ENCODE data around the gene SLC39A11. TPM values are rescaled to one million over a fixed set of nuclear protein-coding genes. Genes with fewer than 3 reads are reported as not detected.

The SLC39A11 gene
- total RNA-seq, 1 donor from 2014 or later = 5.5 TPM

- no peaks in the 10 kb centered on the region for H3K9me3 Mint-ChIP-seq
- TF ChIP-seq CTCF (IDR thresholded peaks at IDR 0.05) (no peak), EZH2 (IDR thresholded peaks at IDR 0.05) (no peak), EZH2phosphoT487 (IDR thresholded peaks at IDR 0.05) (no peak)
- H3K4me3 Mint-ChIP-seq = no peak overlapping the region
Observed at GRCh38 chr17:72887322-72887721, 205.2 kb downstream of the SLC39A11 start.

GRCh38 chr17:72886622-72887021 is 205.9 kb downstream of the SLC39A11 start:
- H3K79me2 ChIP-seq (ENCODE audit: low read depth) = no peaks in the 10 kb centered on the region
- Mint-ChIP-seq H3K36me3 (peaks cover 4% of the 10 kb centered on the region), H3K4me3 (no peak overlapping the region), H3K27me3 (ENCODE audit: insufficient read depth, low read depth) (peaks cover 2% of the 10 kb centered on the region), H3K4me1 (peaks cover 5% of the 10 kb centered on the region), H3K27ac (no peak overlapping the region), H3K9me3 (no peaks in the 10 kb centered on the region)
- H3K36me3 ChIP-seq = no peaks in the 10 kb centered on the region
- no peak overlapping the region for H3K4me2 ChIP-seq
- H3K9ac ChIP-seq = no peak overlapping the region
- H3K27ac ChIP-seq = no peak overlapping the region
- DNase-seq (ENCODE audit: low spot score) = no peak
- no peaks in the 10 kb centered on the region for H3K27me3 ChIP-seq
- H2AFZ ChIP-seq (replicated peaks) = no peak overlapping the region
- H4K20me1 ChIP-seq (ENCODE audit: low read depth) = no peaks in the 10 kb centered on the region
- H3K9me3 ChIP-seq (ENCODE audit: low read depth) = no peaks in the 10 kb centered on the region
- H3K4me1 ChIP-seq = no peaks in the 10 kb centered on the region
- peaks cover 5% of the 10 kb centered on the region for H3F3A ChIP-seq (ENCODE audit: low read depth)
- TF ChIP-seq EZH2phosphoT487 (IDR thresholded peaks at IDR 0.05) (no peak), EZH2 (IDR thresholded peaks at IDR 0.05) (no peak), CTCF (IDR thresholded peaks at IDR 0.05) (no peak)
- no peak overlapping the region for H3K4me3 ChIP-seq

More at GRCh38 chr17:72887322-72887721, 205.2 kb downstream of the SLC39A11 start:
- Histone ChIP-seq H3K9ac (no peak overlapping the region), H3K9me3 (ENCODE audit: low read depth) (no peaks in the 10 kb centered on the region), H3K27ac (no peak overlapping the region), H3K27me3 (no peaks in the 10 kb centered on the region), H4K20me1 (ENCODE audit: low read depth) (no peaks in the 10 kb centered on the region), H2AFZ (replicated peaks) (no peak overlapping the region), H3K4me2 (no peak overlapping the region), H3K4me3 (no peak overlapping the region), H3F3A (ENCODE audit: low read depth) (peaks cover 5% of the 10 kb centered on the region), H3K4me1 (no peaks in the 10 kb centered on the region), H3K79me2 (ENCODE audit: low read depth) (no peaks in the 10 kb centered on the region), H3K36me3 (no peaks in the 10 kb centered on the region)
- Mint-ChIP-seq H3K27ac (no peak overlapping the region), H3K27me3 (ENCODE audit: insufficient read depth, low read depth) (peaks cover 2% of the 10 kb centered on the region), H3K4me1 (peaks cover 5% of the 10 kb centered on the region), H3K36me3 (peaks cover 3% of the 10 kb centered on the region)
- DNase-seq (ENCODE audit: low spot score) = no peak

GRCh38 chr17:72884066-72884465 is 208.4 kb downstream of the SLC39A11 start:
- no peak overlapping the region for H3K4me3 Mint-ChIP-seq
- no peak overlapping the region for H3K9ac ChIP-seq
- peaks cover 16% of the 10 kb centered on the region for H3K9me3 Mint-ChIP-seq

More at GRCh38 chr17:72884066-72884465, 208.4 kb downstream of the SLC39A11 start:
- peaks cover 4% of the 10 kb centered on the region for H3K36me3 Mint-ChIP-seq
- DNase-seq (ENCODE audit: low spot score) = no peak
- Histone ChIP-seq H3F3A (ENCODE audit: low read depth) (no peaks in the 10 kb centered on the region), H3K27me3 (no peaks in the 10 kb centered on the region), H3K9me3 (ENCODE audit: low read depth) (no peaks in the 10 kb centered on the region), H4K20me1 (ENCODE audit: low read depth) (no peaks in the 10 kb centered on the region), H3K36me3 (no peaks in the 10 kb centered on the region), H3K27ac (no peak overlapping the region), H3K79me2 (ENCODE audit: low read depth) (no peaks in the 10 kb centered on the region), H3K4me1 (no peaks in the 10 kb centered on the region), H2AFZ (replicated peaks) (no peak overlapping the region), H3K4me2 (no peak overlapping the region), H3K4me3 (no peak overlapping the region)
- TF ChIP-seq EZH2phosphoT487 (IDR thresholded peaks at IDR 0.05) (no peak), EZH2 (IDR thresholded peaks at IDR 0.05) (no peak), CTCF (IDR thresholded peaks at IDR 0.05) (no peak)
- H3K27me3 Mint-ChIP-seq (ENCODE audit: insufficient read depth, low read depth) = peaks cover 6% of the 10 kb centered on the region
- H3K27ac Mint-ChIP-seq = no peak overlapping the region
- no peaks in the 10 kb centered on the region for H3K4me1 Mint-ChIP-seq
